ENCODE measurements around the gene PGGHG.

GRCh38 chr11:290621-291231 lies 1.8 kb downstream of the PGGHG start:
- no peak for TF ChIP-seq CTCF (IDR thresholded peaks at IDR 0.05)
- no peak for TF ChIP-seq POLR2A (IDR thresholded peaks at IDR 0.05)

All from right lobe of liver (tissue), 4 donors.